Nephron progenitor cell (in vitro differentiated cells): ENCODE results near the gene YEATS2.

Source experiments
- DNase-seq: peaks from one replicate; pipeline ENCODE4 v3.0.0; 2021
- H3K27ac Mint-ChIP-seq: 2 replicates; pipeline ENCODE4 v1.8.0; 2021; ENCODE audit warnings: mild to moderate bottlenecking, moderate library complexity, mixed read lengths
- H3K27me3 Mint-ChIP-seq: 2 replicates; pipeline ENCODE4 v1.8.0; 2021; ENCODE audit warnings: mild to moderate bottlenecking, low read depth, mixed read lengths; ENCODE audit not compliant: poor library complexity
- H3K36me3 Mint-ChIP-seq: 2 replicates; pipeline ENCODE4 v1.8.0; 2021; ENCODE audit warnings: low read depth, mixed read lengths
- H3K4me1 Mint-ChIP-seq: 2 replicates; pipeline ENCODE4 v1.8.0; 2021; ENCODE audit warnings: mixed read lengths
- H3K4me3 Mint-ChIP-seq: 2 replicates; pipeline ENCODE4 v1.8.0; 2021; ENCODE audit warnings: mild to moderate bottlenecking, moderate library complexity, mixed read lengths
- H3K9me3 Mint-ChIP-seq: 2 replicates; pipeline ENCODE4 v1.8.0; 2021; ENCODE audit warnings: mild to moderate bottlenecking, moderate library complexity, mixed read lengths
- TF ChIP-seq, protein P1 (sequence below): fragments of 200-600 bp; sonication (generic); IDR thresholded peaks from 2 replicates; pipeline ENCODE4 v1.5.0; 2021; ENCODE audit warnings: antibody characterized with exemption

The YEATS2 gene

DNA sequence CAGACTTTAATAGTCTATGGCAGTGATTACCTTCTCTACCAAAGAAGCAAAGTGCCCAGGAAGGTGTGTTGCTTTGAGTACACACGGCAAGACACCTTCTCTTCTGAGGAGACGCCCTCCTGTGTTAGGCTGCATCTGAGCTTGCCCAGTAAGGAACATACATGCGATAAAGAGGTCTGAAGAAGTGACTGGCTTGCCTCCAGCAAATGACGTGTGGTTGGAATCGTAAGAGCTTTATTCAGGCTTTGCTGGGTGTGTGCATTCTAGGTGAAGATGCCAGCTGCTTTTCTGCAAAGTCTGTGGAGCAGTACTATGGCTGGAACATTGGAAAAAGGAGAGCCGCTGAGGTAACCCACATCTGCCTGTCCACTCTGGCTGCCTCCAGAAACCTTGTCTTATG, 105.4 kb downstream of the YEATS2 start:
- H3K4me3 Mint-ChIP-seq, result no peak overlapping the region
- no peak overlapping the region for H3K27ac Mint-ChIP-seq
- peaks cover 82% of the 10 kb centered on the region for H3K36me3 Mint-ChIP-seq
- no peak for DNase-seq
- no peaks in the 10 kb centered on the region for H3K27me3 Mint-ChIP-seq
- TF ChIP-seq, protein P1, sequence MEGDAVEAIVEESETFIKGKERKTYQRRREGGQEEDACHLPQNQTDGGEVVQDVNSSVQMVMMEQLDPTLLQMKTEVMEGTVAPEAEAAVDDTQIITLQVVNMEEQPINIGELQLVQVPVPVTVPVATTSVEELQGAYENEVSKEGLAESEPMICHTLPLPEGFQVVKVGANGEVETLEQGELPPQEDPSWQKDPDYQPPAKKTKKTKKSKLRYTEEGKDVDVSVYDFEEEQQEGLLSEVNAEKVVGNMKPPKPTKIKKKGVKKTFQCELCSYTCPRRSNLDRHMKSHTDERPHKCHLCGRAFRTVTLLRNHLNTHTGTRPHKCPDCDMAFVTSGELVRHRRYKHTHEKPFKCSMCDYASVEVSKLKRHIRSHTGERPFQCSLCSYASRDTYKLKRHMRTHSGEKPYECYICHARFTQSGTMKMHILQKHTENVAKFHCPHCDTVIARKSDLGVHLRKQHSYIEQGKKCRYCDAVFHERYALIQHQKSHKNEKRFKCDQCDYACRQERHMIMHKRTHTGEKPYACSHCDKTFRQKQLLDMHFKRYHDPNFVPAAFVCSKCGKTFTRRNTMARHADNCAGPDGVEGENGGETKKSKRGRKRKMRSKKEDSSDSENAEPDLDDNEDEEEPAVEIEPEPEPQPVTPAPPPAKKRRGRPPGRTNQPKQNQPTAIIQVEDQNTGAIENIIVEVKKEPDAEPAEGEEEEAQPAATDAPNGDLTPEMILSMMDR, result no peak
- no peaks in the 10 kb centered on the region for H3K4me1 Mint-ChIP-seq
- H3K9me3 Mint-ChIP-seq, result no peaks in the 10 kb centered on the region

DNA sequence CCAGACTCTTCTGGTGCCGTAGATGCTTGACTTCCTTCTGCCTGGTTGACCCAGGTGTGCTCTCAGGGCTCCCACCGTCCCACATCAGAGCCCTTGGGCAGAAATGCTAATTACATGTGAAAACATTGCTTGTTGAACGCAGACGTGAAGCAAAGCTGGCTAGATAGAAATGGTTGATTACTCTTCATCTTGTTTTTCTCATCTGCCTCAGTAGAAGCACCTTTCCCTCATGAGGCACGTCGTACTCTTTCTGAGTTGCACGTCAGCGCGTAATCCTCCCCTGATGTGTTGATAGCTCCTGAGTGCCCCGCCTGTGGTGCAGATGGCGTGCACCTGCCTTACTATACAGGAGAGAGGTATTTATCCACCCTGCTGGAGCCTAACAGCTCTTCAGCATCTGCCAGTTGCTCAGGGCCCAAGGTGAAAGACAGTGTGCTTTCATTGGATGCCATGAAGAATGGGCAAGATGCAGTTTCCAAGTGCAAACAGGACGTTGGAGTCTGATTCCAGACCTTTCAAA, 109.7 kb downstream of the YEATS2 start:
- peaks cover 79% of the 10 kb centered on the region for H3K36me3 Mint-ChIP-seq

DNA sequence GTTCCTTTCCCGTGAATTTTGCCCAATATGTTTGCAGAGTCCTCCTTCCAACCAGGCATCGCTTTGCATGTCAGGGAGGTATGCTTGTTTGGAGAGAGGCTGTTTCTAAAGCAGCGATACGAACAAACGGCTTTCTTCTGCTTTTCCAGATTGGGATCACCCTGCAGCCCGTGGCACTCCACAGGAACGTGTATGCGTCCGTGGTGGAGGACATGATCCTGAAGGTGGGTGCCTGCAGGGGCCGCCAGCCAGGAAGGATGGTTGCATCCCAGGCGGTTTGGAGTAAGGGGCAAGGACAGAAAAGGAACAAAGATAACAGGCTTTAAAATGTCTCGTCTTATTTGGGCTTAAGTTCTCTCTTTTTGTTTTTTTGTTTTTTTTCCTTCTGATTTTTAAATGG, 110.3 kb downstream of the YEATS2 start:
- Mint-ChIP-seq H3K4me3 (no peak overlapping the region), H3K27ac (no peak overlapping the region), H3K27me3 (no peaks in the 10 kb centered on the region), H3K9me3 (no peaks in the 10 kb centered on the region), H3K4me1 (no peaks in the 10 kb centered on the region), H3K36me3 (peaks cover 80% of the 10 kb centered on the region)
- no peak for DNase-seq
- TF ChIP-seq, protein P1, result no peak

More for the DNA sequence above, 109.7 kb downstream of the YEATS2 start:
- Mint-ChIP-seq H3K27me3 (no peaks in the 10 kb centered on the region), H3K27ac (peak overlapping the region; percentile 74), H3K4me3 (no peak overlapping the region), H3K4me1 (no peaks in the 10 kb centered on the region), H3K9me3 (no peaks in the 10 kb centered on the region)
- no peak for DNase-seq
- TF ChIP-seq, protein P1, result no peak

DNA sequence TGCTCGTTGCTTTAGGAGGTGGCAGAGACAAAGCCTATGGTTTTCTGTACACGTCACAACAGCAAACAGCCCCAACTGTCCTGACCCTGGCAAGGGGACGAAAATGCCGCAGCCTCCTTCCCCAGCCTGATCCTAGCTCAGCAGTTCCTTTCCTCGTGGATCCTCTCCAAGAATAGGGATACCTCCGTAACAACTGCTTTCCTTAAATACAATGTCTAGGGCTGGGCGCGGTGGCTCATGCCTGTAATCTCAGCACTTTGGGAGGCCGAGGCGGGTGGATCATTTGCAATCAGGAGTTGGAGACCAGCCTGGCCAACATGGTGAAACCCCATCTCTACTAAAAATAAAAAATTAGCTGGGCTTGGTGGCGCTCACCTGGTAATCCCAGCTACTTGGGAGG, 110.8 kb downstream of the YEATS2 start:
- TF ChIP-seq, protein P1, result no peak
- no peaks in the 10 kb centered on the region for H3K27me3 Mint-ChIP-seq

DNA sequence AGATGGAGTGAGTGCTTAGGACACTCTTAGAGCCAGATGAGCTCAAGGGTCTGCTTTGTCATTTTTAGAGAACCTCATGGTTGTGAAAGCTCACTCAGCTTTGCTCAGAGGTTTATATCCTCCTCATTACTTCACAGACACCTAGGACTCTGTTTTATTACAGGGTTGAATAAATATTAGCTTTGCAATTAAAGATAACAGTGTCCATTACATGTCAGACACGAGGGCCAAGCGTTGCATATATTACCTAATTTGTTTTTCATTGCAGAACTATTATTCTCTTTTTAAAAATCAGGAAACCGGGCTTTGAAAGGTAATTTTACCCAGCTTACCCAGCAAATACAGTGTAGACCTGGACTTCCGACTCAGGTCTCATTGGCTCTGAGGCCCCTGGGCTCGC, 111.7 kb downstream of the YEATS2 start:
- DNase-seq, result no peak
- H3K27ac Mint-ChIP-seq, result no peak overlapping the region
- H3K4me3 Mint-ChIP-seq, result no peak overlapping the region
- no peaks in the 10 kb centered on the region for H3K9me3 Mint-ChIP-seq
- TF ChIP-seq, protein P1, result no peak
- H3K27me3 Mint-ChIP-seq, result no peaks in the 10 kb centered on the region
- no peaks in the 10 kb centered on the region for H3K4me1 Mint-ChIP-seq
- peaks cover 73% of the 10 kb centered on the region for H3K36me3 Mint-ChIP-seq

More for the DNA sequence above, 110.8 kb downstream of the YEATS2 start:
- Mint-ChIP-seq H3K36me3 (peaks cover 80% of the 10 kb centered on the region), H3K4me3 (no peak overlapping the region), H3K9me3 (no peaks in the 10 kb centered on the region), H3K4me1 (no peaks in the 10 kb centered on the region), H3K27ac (no peak overlapping the region)
- DNase-seq, result no peak
